NB4 (cell line): Measurements from ENCODE around the gene CCSER1.

Source experiments
- TF ChIP-seq, protein P1 (sequence below): IDR thresholded peaks from one replicate; pipeline ENCODE4 v1.5.1; 2012; ENCODE audit warnings: low read depth, low read length
- TF ChIP-seq, protein P2 (sequence below): IDR thresholded peaks from 2 replicates; pipeline ENCODE4 v1.6.1; 2011; ENCODE audit warnings: low read depth, low read length

DNA sequence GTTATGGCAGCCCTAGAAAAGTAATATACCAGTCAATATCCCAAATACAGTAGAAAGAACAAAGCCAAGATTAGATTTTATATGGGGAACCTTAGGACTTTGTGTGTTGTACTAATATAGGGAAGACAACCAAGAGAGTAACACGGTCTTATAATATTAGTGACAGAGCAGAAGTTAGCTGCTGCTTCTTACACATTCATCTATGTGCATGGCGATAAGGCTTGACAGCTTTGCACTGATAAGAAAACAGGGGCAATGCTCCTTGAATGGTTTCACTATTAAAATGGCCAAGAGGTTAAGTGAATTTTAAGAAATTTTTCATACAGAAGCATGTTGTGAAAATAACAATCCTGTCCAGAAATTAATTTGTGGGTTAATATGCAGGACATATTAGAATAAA, 521.6 kb downstream of the CCSER1 start:
- TF ChIP-seq, protein P1, sequence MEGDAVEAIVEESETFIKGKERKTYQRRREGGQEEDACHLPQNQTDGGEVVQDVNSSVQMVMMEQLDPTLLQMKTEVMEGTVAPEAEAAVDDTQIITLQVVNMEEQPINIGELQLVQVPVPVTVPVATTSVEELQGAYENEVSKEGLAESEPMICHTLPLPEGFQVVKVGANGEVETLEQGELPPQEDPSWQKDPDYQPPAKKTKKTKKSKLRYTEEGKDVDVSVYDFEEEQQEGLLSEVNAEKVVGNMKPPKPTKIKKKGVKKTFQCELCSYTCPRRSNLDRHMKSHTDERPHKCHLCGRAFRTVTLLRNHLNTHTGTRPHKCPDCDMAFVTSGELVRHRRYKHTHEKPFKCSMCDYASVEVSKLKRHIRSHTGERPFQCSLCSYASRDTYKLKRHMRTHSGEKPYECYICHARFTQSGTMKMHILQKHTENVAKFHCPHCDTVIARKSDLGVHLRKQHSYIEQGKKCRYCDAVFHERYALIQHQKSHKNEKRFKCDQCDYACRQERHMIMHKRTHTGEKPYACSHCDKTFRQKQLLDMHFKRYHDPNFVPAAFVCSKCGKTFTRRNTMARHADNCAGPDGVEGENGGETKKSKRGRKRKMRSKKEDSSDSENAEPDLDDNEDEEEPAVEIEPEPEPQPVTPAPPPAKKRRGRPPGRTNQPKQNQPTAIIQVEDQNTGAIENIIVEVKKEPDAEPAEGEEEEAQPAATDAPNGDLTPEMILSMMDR: no peak
- TF ChIP-seq, protein P2, sequence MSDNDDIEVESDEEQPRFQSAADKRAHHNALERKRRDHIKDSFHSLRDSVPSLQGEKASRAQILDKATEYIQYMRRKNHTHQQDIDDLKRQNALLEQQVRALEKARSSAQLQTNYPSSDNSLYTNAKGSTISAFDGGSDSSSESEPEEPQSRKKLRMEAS: no peak
